B cell (primary cell): ENCODE results near the gene SYNGR3. TPM values are rescaled to one million over a fixed set of nuclear protein-coding genes. Genes with fewer than 3 reads are reported as not detected.

Source experiments
- ATAC-seq: fragments of 200-7000 bp; cut with Tn5 transposase; one replicate; pipeline ENCODE4 v1.10.0; 2021; ENCODE audit warnings: low read depth, mild to moderate bottlenecking, moderate number of reproducible peaks, moderate library complexity
- CTCF ChIA-PET: fragments of 350-600 bp; sonication (Branson Sonifier 250); formaldehyde crosslinking; loops from one replicate; lab custom pipeline; 2021; ENCODE audit warnings: antibody characterized with exemption, inconsistent platforms; lab: Charles Lee
- POLR2A ChIA-PET: fragments of 350-600 bp; sonication (Branson Sonifier 250); formaldehyde crosslinking; loops from one replicate; lab custom pipeline; 2021; ENCODE audit warnings: antibody characterized with exemption; lab: Charles Lee
- DNase-seq: peaks from one replicate; pipeline ENCODE4 v3.0.0; 2013
- H2AFZ ChIP-seq: 2 replicates; pipeline ENCODE4 v1.6.1; 2012; ENCODE audit warnings: mild to moderate bottlenecking, low read depth, low read length; ENCODE audit not compliant: insufficient read depth, poor library complexity, severe bottlenecking
- H3K27ac ChIP-seq, 2 donors: 1 replicate in 1 of 2; 2 replicates in 1 of 2; pipeline ENCODE4 v1.5.1; 2012 to 2013; ENCODE audit warnings: low read length in 2 of 2, mild to moderate bottlenecking in 2 of 2, moderate library complexity in 1 of 2
- H3K27me3 ChIP-seq, 4 experiments: fragments of 200-600 bp in 1 of 4; sonication (generic) in 1 of 4; replicated peaks in 1 of 4; 1 replicate in 2 of 4; 2 replicates in 2 of 4; pipeline versions ENCODE4 v1.6.1 to v1.7.0; 2013 to 2016; ENCODE audit warnings: low read length in 3 of 4, mild to moderate bottlenecking in 2 of 4, mixed read lengths in 1 of 4, moderate library complexity in 1 of 4; ENCODE audit not compliant: insufficient read depth in 4 of 4, control insufficient read depth in 3 of 4; ENCODE audit errors: control extremely low read depth in 1 of 4
- H3K36me3 ChIP-seq, 2 experiments: replicated peaks in 1 of 2; 1 replicate in 1 of 2; 2 replicates in 1 of 2; pipeline versions ENCODE4 v1.6.1 to v1.7.1; 2013; ENCODE audit warnings: low read length in 1 of 2; ENCODE audit not compliant: insufficient read depth in 2 of 2, control insufficient read depth in 1 of 2; ENCODE audit errors: control extremely low read depth in 1 of 2, extremely low read depth in 1 of 2
- H3K4me1 ChIP-seq, 2 donors: fragments of 200-600 bp in 1 of 2; sonication (generic) in 1 of 2; 1 replicate in 1 of 2; 2 replicates in 1 of 2; pipeline versions ENCODE4 v1.5.1 to v1.6.1; 2013 to 2017; ENCODE audit warnings: low read length in 2 of 2; ENCODE audit not compliant: control insufficient read depth in 2 of 2, insufficient read depth in 2 of 2
- H3K4me2 ChIP-seq: replicated peaks from 2 replicates; pipeline ENCODE3; 2012; ENCODE audit warnings: mild to moderate bottlenecking, low read depth, low read length; ENCODE audit not compliant: poor library complexity, severe bottlenecking
- H3K4me3 ChIP-seq, 5 experiments: fragments of 200-600 bp in 1 of 5; sonication (generic) in 1 of 5; 1 replicate in 3 of 5; 2 replicates in 2 of 5; pipeline versions ENCODE4 v1.5.1 to v1.7.0; 2011 to 2016; ENCODE audit warnings: low read length in 4 of 5, mild to moderate bottlenecking in 4 of 5, low read depth in 2 of 5, control low read depth in 1 of 5, moderate library complexity in 1 of 5; ENCODE audit not compliant: insufficient read depth in 1 of 5; ENCODE audit errors: control extremely low read depth in 1 of 5, extremely low read depth in 1 of 5
- H3K79me2 ChIP-seq: fragments of 200-600 bp; sonication (generic); one replicate; pipeline ENCODE4 v1.6.0; 2016; ENCODE audit warnings: low read length; ENCODE audit not compliant: control insufficient read depth, insufficient read depth
- H3K9ac ChIP-seq: fragments of 200-600 bp; sonication (generic); 2 replicates; pipeline ENCODE4 v1.6.1; 2017; ENCODE audit warnings: mild to moderate bottlenecking, low read length, moderate library complexity
- H3K9me3 ChIP-seq, 3 donors: one replicate each; pipeline versions ENCODE4 v1.6.1 to v1.7.1; 2013; ENCODE audit warnings: low read length in 2 of 3; ENCODE audit not compliant: control insufficient read depth in 2 of 3, insufficient read depth in 1 of 3; ENCODE audit errors: control extremely low read depth in 1 of 3
- H4K20me1 ChIP-seq: 2 replicates; pipeline ENCODE4 v1.6.0; 2012; ENCODE audit warnings: mild to moderate bottlenecking, low read length; ENCODE audit not compliant: insufficient read depth, control insufficient read depth, poor library complexity, severe bottlenecking
- H3K27ac Mint-ChIP-seq: one replicate; pipeline ENCODE4 v1.8.0; 2021; ENCODE audit warnings: mixed read lengths
- H3K27me3 Mint-ChIP-seq: one replicate; pipeline ENCODE4 v1.8.0; 2021; ENCODE audit warnings: mixed read lengths
- H3K4me1 Mint-ChIP-seq: one replicate; pipeline ENCODE4 v1.8.0; 2021; ENCODE audit warnings: mixed read lengths
- H3K4me3 Mint-ChIP-seq: one replicate; pipeline ENCODE4 v1.8.0; 2021; ENCODE audit warnings: mixed read lengths
- H3K9me3 Mint-ChIP-seq: one replicate; pipeline ENCODE4 v1.8.0; 2022; ENCODE audit warnings: mixed read lengths; ENCODE audit not compliant: insufficient read depth
- CTCF ChIP-seq: fragments of 200-600 bp; IDR thresholded peaks from one replicate; pipeline ENCODE4 v1.8.0; 2022; ENCODE audit warnings: antibody characterized with exemption, mild to moderate bottlenecking
- EZH2 ChIP-seq: IDR thresholded peaks from 2 replicates; pipeline ENCODE4 v1.6.1; 2012; ENCODE audit warnings: borderline replicate concordance, low read depth, mild to moderate bottlenecking, moderate library complexity, low read length; ENCODE audit not compliant: insufficient read depth, poor library complexity, severe bottlenecking
- WGBS: methylation state at CpG from one replicate; pipeline ENCODE4 v1.1.5; 2013; ENCODE audit warnings: missing lambda C conversion rate; ENCODE audit not compliant: insufficient coverage; 5-methylcytosine and 5-hydroxymethylcytosine counted together
- intact Hi-C: fragments of 100-400 bp; cut with micrococcal nuclease; formaldehyde crosslinking; loops from one replicate; pipeline ENCODE4 v1.10.0; 2022
- polyA plus RNA-seq: library from polyadenylated mRNA; depleted of rRNA; stranded (reverse); fragments of >200 nt; gene quantifications from 2 replicates; pipeline ENCODE4 v1.2.3, GENCODE V29; 2012
- total RNA-seq, 2 donors: library from RNA; stranded (reverse); fragments of 120-200 nt in 1 of 2; gene quantifications; 1 replicate in 1 of 2; 2 replicates in 1 of 2; pipeline versions ENCODE4 v1.2.3 to v1.2.4, GENCODE V29; 2013 to 2022

The SYNGR3 gene
- total and polyA plus RNA-seq, 2 donors (not counting 1 experiment from before 2014, with no cell fraction given) = 19.5 to 19.8 TPM

GRCh38 chr16:1979271-1980029, 10.3 kb upstream of the SYNGR3 start:
- Histone ChIP-seq H3K27ac (no peak overlapping the region), H3K27me3 (peaks cover 0 to 65% (median 20%) of the 10 kb centered on the region in 4 experiments), H3K4me2 (peak overlapping the region; percentile 12), H3K79me2 (peaks cover 6% of the 10 kb centered on the region), H3K4me1 (peaks cover 8 to 24% of the 10 kb centered on the region in 2 donors), H3K4me3 (no peak overlapping the region), H4K20me1 (peaks cover 26% of the 10 kb centered on the region), H2AFZ (no peak overlapping the region), H3K36me3 (peaks cover 0 to 38% of the 10 kb centered on the region in 2 experiments), H3K9me3 (peaks cover 0 to 6% (median 0%) of the 10 kb centered on the region in 3 donors), H3K9ac (no peak overlapping the region)
- Mint-ChIP-seq H3K4me3 (no peak overlapping the region), H3K27ac (no peak overlapping the region), H3K4me1 (peaks cover 12% of the 10 kb centered on the region), H3K27me3 (peaks cover 6% of the 10 kb centered on the region), H3K9me3 (no peaks in the 10 kb centered on the region)
- 33% methylated on average over 62 of the region's 70 CpGs for WGBS
- CTCF ChIA-PET = interaction anchor here (1.0 kb wide), 1 partner anchor 43 kb away, joined by 3 read pairs; no protein-coding TSS in a partner anchor
- no peak for ATAC-seq
- DNase-seq = no peak
- intact Hi-C loops = no loop called here
- TF ChIP-seq EZH2 (no peak), CTCF (no peak)
- POLR2A ChIA-PET = interaction anchor here (2.0 kb wide), 1 partner anchor 12 kb away, joined by 5 read pairs; no protein-coding TSS in a partner anchor
